DND-41 (cell line): ENCODE data around the gene SLC30A7.

Source experiments
- EZH2 ChIP-seq: IDR thresholded peaks from 3 replicates; pipeline ENCODE4 v1.6.1; 2012; ENCODE audit warnings: borderline replicate concordance, low read depth, mild to moderate bottlenecking, moderate library complexity, low read length, inconsistent platforms; ENCODE audit not compliant: severe bottlenecking
- TF ChIP-seq, protein P1 (sequence below): IDR thresholded peaks from 2 replicates; pipeline ENCODE4 v1.5.1; 2012; ENCODE audit warnings: borderline replicate concordance, low read length, moderate library complexity, mild to moderate bottlenecking; ENCODE audit not compliant: poor library complexity, severe bottlenecking; ENCODE audit errors: extremely low read depth

DNA sequence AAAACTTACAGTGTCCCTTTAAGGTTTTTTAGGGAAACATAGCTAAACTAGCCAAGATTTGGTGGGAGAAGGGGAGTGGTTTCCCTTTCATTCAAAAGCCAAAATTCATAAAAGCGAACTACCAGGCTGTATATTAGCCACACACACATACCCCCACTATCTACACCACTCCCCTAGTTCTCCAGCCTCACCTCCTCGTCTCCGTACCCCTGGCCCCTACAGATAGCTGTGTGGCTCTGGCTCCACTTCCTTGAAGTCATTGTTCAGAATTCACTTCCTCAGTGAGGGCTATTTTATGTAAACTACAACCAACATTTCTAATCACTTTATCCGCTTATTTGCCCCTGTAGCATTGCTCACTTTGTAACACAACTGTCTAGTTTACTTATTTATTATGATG, 135.0 kb downstream of the SLC30A7 start:
- TF ChIP-seq EZH2: no peak
- TF ChIP-seq, protein P1, sequence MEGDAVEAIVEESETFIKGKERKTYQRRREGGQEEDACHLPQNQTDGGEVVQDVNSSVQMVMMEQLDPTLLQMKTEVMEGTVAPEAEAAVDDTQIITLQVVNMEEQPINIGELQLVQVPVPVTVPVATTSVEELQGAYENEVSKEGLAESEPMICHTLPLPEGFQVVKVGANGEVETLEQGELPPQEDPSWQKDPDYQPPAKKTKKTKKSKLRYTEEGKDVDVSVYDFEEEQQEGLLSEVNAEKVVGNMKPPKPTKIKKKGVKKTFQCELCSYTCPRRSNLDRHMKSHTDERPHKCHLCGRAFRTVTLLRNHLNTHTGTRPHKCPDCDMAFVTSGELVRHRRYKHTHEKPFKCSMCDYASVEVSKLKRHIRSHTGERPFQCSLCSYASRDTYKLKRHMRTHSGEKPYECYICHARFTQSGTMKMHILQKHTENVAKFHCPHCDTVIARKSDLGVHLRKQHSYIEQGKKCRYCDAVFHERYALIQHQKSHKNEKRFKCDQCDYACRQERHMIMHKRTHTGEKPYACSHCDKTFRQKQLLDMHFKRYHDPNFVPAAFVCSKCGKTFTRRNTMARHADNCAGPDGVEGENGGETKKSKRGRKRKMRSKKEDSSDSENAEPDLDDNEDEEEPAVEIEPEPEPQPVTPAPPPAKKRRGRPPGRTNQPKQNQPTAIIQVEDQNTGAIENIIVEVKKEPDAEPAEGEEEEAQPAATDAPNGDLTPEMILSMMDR: no peak
